IPS-NIHi7 (cell line): ENCODE results near the gene INHBB.

Source experiments
- DNase-seq: peaks from one replicate; pipeline ENCODE4 v3.0.0; 2012; ENCODE audit warnings: mixed read lengths; ENCODE audit errors: extremely low spot score

INHBB gene

GRCh38 chr2:120341977-120342376 is 4.0 kb upstream of the INHBB start:
- DNase-seq, result no peak

GRCh38 chr2:120342446-120342845 is 3.5 kb upstream of the INHBB start:
- DNase-seq, result no peak

DNA sequence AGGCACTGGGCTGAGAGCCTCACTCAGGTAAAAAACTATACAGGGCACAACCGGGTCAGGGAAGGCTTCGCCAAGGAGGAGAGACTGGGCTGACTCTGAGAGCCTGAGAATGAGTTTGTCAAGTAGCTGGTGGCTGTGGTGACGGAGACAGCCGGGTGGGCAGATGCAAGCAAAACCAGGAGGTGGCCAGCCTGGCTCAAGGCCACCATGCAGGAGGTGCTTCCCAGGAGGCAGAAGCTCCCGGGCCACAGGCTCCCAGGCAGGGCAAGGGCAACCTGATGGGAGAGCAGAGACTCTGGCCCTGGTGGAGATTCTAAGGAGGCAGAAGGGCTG is 2.9 kb upstream of the INHBB start:
- no peak for DNase-seq

DNA sequence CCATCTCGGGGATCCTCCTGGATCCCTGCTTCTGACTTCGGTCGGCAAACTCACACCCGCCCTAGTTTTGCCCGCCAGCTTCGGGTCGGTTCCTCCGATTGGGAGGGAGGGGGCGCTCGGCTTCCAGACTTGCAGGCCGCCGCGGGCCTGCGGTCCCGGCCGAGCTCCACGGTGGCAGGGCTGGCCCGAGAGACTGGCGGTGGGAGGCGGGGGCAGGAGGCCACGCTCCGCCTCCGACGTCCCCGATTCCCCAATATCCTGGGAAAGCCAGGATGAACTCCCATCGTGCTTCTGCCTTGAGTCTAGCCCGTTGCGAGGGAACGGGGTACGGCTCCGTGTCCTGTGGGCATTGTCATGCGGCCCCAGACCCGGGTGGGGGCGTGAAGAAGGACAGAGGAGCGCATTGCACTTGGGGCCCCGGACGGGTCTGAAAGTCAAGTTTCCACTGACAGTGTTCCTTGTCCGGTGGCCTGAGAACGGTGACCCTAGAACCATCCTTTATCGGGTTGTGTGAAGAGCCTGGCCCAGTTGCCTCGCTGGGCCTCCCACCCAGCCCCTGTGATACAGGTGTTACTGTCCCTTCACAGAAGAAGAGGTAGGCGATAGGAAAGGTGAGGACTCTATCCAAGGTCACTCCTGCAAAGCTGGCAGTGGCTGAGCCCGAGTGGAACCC is 2.4 kb upstream of the INHBB start:
- peak; percentile 93 for DNase-seq

DNA sequence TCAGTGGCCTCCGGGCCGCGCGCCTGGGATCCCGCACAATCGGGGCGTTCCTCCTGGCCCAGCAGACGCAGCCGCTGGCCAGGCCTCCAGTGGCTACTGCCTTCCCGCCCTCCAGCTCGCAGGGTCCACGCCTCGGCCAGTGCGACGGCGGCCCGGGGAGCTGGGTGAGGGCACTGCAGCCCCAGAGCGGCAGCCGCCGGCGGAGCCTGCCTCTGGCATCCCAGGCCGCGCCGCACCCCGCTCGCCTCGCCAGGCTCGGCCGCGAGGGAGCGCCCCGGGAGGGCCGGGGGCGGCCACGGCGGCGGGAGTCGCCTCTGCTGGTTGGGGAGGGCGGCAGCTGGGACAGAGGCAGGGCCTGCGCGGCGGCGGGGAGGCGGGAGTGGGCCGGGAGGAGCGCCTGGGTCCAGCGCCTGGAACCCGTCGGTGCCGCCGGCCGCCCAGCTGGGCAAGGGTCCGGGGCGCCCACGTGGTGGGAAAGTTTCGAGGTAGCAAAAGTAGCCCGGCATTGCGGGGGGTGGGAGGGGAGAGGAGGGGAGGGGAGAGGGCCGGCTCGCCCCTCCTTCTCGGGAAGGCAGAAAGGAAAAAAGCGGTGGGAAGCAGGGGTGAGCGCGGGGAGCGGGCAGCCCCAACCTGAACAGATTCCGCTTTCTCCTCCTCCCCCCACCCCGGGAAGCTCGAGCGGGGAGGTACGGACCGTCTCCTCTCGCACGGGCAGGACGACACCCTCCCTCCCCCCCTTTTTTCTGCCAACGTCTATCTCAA is 1.5 kb upstream of the INHBB start:
- DNase-seq, result peak; percentile 44

- peak; percentile 33 for DNase-seq
Observed at GRCh38 chr2:120344976-120345581, 857 bp upstream of the INHBB start.

- no peak for DNase-seq
Observed at GRCh38 chr2:120345608-120346007, 328 bp upstream of the INHBB start.

GRCh38 chr2:120346667-120347358 is 877 bp downstream of the INHBB start:
- DNase-seq, result no peak

DNA sequence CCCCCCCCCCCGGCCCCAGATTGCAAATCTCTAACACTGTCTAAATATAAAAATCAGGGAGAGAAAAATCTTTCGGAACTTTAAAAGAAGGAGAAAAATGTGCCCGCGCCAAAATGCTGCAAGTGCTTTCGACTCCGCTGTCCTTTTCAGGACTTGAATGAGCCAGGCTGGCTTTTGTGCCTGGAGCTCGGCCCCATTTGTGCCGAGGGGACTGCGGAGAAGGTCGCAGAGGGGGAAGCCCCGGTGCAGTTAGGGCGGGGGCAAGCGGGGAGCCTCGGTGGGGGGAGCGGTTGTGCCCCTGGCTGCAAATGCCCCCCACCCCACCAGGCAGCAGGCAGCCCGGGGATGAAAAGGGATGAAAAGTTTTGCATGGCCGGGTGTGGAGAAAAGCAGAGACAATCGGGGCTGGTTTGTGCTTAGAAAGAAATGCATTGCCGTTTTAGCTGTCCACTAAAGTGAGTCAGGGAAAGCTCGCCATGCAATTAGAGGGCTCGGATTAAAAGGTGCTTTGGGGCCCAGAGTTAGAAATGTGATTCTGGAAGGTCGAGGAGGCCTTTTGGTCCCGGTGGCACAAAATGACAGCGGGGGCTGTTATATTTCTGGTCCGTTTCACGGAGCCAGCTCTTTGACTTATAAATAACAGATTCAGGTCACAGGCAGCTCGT is 1.6 kb downstream of the INHBB start:
- peak; percentile 58 for DNase-seq

DNA sequence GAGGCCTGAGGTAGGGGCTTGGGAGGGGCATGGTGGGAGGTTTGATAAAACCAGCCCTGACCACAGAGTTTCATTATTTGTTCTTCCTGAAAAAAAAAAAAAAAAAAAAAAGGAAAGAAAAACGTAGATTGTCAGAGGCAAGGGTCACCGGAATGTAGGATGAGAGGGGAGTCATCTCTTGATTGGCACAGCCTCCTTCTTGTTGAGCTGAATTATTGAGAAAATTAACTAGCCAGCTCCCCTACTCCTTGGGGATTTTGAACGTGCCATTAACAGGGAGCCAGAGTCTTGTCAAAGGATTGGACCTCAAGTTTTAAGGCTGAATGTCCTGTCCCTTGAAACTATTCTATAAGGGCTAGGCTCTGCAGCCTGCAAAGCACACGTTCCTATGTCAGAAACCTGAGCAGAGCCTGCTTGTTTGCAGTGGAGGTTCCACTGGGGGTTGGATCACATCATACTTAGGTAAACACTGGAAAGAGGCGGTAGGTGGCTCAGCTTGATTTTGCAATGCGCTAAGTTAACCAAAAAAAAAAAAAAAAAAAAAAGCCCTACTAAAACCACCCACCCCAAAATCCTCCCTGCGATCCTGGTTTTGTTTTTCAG is 2.3 kb downstream of the INHBB start:
- no peak for DNase-seq

- DNase-seq, result peak; percentile 56
Observed at GRCh38 chr2:120348737-120349439, 3.0 kb downstream of the INHBB start.

GRCh38 chr2:120349440-120349921 is 3.5 kb downstream of the INHBB start:
- no peak for DNase-seq

- no peak for DNase-seq
Observed at GRCh38 chr2:120350080-120350479, 4.1 kb downstream of the INHBB start.

DNA sequence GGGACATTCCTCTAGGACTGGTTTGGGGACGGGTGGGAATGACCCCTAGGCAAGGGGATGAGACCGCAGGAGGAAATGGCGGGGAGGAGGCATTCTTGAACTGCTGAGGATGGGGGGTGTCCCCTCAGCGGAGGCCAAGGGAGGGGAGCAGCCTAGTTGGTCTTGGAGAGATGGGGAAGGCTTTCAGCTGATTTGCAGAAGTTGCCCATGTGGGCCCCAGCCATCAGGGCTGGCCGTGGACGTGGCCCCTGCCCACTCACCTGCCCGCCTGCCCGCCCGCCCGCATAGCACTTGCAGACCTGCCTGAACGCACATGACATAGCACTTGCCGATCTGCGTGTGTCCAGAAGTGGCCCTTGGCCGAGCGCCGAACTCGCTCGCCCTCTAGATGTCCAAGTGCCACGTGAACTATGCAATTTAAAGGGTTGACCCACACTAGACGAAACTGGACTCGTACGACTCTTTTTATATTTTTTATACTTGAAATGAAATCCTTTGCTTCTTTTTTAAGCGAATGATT is 4.9 kb downstream of the INHBB start:
- no peak for DNase-seq

GRCh38 chr2:120352696-120353590 is 7.0 kb downstream of the INHBB start:
- no peak for DNase-seq

GRCh38 chr2:120353591-120353898 is 7.6 kb downstream of the INHBB start:
- no peak for DNase-seq

GRCh38 chr2:120353931-120354330 is 8.0 kb downstream of the INHBB start:
- no peak for DNase-seq

- DNase-seq, result no peak
Observed at GRCh38 chr2:120354467-120354866, 8.5 kb downstream of the INHBB start.

GRCh38 chr2:120354935-120355779 is 9.2 kb downstream of the INHBB start:
- no peak for DNase-seq
